ENCODE results near the gene INO80E. TPM values are rescaled to one million over a fixed set of nuclear protein-coding genes. Genes with fewer than 3 reads are reported as not detected.

INO80E gene
- total RNA-seq, 1 experiment from 2014 or later: 104 TPM

DNA sequence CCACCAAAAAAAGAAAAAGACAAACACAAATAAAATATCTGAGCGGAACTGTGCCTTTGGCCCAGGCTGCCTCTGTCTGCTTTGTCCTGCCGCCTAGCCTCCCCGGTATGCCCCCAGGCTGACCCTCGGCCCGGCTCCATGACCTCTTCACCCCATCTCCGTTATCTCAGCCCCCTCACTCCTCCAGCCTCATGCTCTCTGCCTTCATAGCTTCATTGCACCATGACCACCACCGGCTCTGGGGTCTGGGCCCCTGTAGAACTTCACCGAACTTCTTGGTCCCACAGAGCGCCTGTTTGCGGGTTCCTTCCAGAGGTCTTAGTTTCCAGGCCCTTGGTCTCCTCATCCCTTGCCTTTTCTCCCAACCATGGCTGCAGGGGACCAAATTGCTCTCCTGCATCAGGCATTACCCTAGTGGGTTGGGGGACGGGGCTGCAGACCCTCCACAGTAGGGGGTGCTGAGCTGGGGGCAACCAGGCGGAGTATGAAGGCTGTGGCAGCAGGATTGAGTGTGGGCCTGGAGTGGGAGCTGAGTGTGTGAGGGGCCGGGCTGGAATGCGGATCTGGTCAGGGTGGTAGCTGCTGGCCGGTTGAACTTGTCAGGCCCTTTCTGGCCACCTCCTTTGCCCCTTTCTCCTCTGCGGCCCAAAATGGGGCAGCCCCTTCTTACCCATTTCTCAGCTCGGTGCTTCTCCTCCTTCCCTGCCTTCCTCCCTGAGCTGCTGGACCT, 7.5 kb upstream of the INO80E start:
- TF ChIP-seq SIN3A (IDR thresholded peaks at IDR 0.05; ENCODE audit: borderline replicate concordance, insufficient read depth, low read depth, low read length) (no peak), POLR2AphosphoS5 (IDR thresholded peaks at IDR 0.05; ENCODE audit: low read depth, low read length) (no peak), TCF7L2 (IDR thresholded peaks at IDR 0.05; ENCODE audit: low read depth, low read length) (no peak)
- TF ChIP-seq, protein P1, sequence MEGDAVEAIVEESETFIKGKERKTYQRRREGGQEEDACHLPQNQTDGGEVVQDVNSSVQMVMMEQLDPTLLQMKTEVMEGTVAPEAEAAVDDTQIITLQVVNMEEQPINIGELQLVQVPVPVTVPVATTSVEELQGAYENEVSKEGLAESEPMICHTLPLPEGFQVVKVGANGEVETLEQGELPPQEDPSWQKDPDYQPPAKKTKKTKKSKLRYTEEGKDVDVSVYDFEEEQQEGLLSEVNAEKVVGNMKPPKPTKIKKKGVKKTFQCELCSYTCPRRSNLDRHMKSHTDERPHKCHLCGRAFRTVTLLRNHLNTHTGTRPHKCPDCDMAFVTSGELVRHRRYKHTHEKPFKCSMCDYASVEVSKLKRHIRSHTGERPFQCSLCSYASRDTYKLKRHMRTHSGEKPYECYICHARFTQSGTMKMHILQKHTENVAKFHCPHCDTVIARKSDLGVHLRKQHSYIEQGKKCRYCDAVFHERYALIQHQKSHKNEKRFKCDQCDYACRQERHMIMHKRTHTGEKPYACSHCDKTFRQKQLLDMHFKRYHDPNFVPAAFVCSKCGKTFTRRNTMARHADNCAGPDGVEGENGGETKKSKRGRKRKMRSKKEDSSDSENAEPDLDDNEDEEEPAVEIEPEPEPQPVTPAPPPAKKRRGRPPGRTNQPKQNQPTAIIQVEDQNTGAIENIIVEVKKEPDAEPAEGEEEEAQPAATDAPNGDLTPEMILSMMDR (IDR thresholded peaks at IDR 0.05): no peak
- TF ChIP-seq, protein P2, sequence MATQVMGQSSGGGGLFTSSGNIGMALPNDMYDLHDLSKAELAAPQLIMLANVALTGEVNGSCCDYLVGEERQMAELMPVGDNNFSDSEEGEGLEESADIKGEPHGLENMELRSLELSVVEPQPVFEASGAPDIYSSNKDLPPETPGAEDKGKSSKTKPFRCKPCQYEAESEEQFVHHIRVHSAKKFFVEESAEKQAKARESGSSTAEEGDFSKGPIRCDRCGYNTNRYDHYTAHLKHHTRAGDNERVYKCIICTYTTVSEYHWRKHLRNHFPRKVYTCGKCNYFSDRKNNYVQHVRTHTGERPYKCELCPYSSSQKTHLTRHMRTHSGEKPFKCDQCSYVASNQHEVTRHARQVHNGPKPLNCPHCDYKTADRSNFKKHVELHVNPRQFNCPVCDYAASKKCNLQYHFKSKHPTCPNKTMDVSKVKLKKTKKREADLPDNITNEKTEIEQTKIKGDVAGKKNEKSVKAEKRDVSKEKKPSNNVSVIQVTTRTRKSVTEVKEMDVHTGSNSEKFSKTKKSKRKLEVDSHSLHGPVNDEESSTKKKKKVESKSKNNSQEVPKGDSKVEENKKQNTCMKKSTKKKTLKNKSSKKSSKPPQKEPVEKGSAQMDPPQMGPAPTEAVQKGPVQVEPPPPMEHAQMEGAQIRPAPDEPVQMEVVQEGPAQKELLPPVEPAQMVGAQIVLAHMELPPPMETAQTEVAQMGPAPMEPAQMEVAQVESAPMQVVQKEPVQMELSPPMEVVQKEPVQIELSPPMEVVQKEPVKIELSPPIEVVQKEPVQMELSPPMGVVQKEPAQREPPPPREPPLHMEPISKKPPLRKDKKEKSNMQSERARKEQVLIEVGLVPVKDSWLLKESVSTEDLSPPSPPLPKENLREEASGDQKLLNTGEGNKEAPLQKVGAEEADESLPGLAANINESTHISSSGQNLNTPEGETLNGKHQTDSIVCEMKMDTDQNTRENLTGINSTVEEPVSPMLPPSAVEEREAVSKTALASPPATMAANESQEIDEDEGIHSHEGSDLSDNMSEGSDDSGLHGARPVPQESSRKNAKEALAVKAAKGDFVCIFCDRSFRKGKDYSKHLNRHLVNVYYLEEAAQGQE (IDR thresholded peaks at IDR 0.05; ENCODE audit: insufficient read depth in 1 of 2, low read depth in 2 of 2, low read length in 1 of 2): no peak
- peaks cover 16% of the 10 kb centered on the region for H3K36me3 ChIP-seq (ENCODE audit: control insufficient read depth, insufficient read depth, low read length)
- no peak overlapping the region for H3K4me3 ChIP-seq (ENCODE audit: low read depth in 2 of 2, low read length in 2 of 2)
- in situ Hi-C loops (cut with HindIII; ENCODE audit: low pct_unique_long_range_greater_than_20kb, low sequenced_read_pairs) (no loop called here), intact Hi-C loops (cut with micrococcal nuclease; ENCODE audit: unreplicated experiment) (no loop called here)
- H3K9me3 ChIP-seq (ENCODE audit: control insufficient read depth, insufficient read depth, low read depth, low read length): no peaks in the 10 kb centered on the region
- BruUV-seq (replicated peaks): no TSS peak
- no peak for ATAC-seq
- ChIA-PET CTCF (interaction anchor here (0.6 kb wide), 1 partner anchor 42 kb away, joined by 6 read pairs; the partner anchor contains the start of gene TLCD3B), POLR2A (no interaction called here)
- H3K27ac ChIP-seq (ENCODE audit: low read length): no peak overlapping the region
- no peak for DNase-seq (ENCODE audit: low read depth, low spot score)
- no peaks in the 10 kb centered on the region for H3K27me3 ChIP-seq (ENCODE audit: control insufficient read depth, insufficient read depth, low read length)
- peaks cover 16% of the 10 kb centered on the region for H3K4me1 ChIP-seq (ENCODE audit: control insufficient read depth, insufficient read depth, low read length)

- ChIA-PET POLR2A (no interaction called here), CTCF (interaction anchor here (1.0 kb wide), 1 partner anchor 16 kb away, joined by 3 read pairs; no protein-coding TSS in a partner anchor)
- DNase-seq (ENCODE audit: low read depth, low spot score): no peak
- ATAC-seq: no peak
- intact Hi-C loops (cut with micrococcal nuclease; ENCODE audit: unreplicated experiment): no loop called here
- TF ChIP-seq SIN3A (IDR thresholded peaks at IDR 0.05; ENCODE audit: borderline replicate concordance, insufficient read depth, low read depth, low read length): no peak
- TF ChIP-seq, protein P2 (IDR thresholded peaks at IDR 0.05; ENCODE audit: insufficient read depth in 1 of 2, low read depth in 2 of 2, low read length in 1 of 2): no peak
- TF ChIP-seq TCF7L2 (IDR thresholded peaks at IDR 0.05; ENCODE audit: low read depth, low read length): no peak
- TF ChIP-seq POLR2AphosphoS5 (IDR thresholded peaks at IDR 0.05; ENCODE audit: low read depth, low read length): no peak
- TF ChIP-seq, protein P1 (IDR thresholded peaks at IDR 0.05): no peak
- Histone ChIP-seq H3K4me1 (ENCODE audit: control insufficient read depth, insufficient read depth, low read length) (peaks cover 19% of the 10 kb centered on the region), H3K27me3 (ENCODE audit: control insufficient read depth, insufficient read depth, low read length) (no peaks in the 10 kb centered on the region), H3K9me3 (ENCODE audit: control insufficient read depth, insufficient read depth, low read depth, low read length) (no peaks in the 10 kb centered on the region), H3K4me3 (ENCODE audit: low read depth in 2 of 2, low read length in 2 of 2) (no peak overlapping the region), H3K27ac (ENCODE audit: low read length) (no peak overlapping the region), H3K36me3 (ENCODE audit: control insufficient read depth, insufficient read depth, low read length) (peaks cover 13% of the 10 kb centered on the region)
- in situ Hi-C loops (cut with HindIII; ENCODE audit: low pct_unique_long_range_greater_than_20kb, low sequenced_read_pairs): no loop called here
- BruUV-seq (replicated peaks): TSS peak; percentile 30
These were observed 6.8 kb upstream of the INO80E start for GRCh38 chr16:29989111-29989858.
